Esophagus squamous epithelium (tissue), 5 donors: ENCODE results near the gene ROBO3. TPM values are rescaled to one million over a fixed set of nuclear protein-coding genes. Genes with fewer than 3 reads are reported as not detected.

ENCODE experiments used
- DNase-seq: peaks from one replicate; lab custom pipeline; 2025; lab: John Stamatoyannopoulos, UW
- H3K27ac ChIP-seq, 4 donors: fragments of 200-600 bp; sonication (generic); one replicate each; pipeline ENCODE4 v1.5.1; 2016 to 2019; ENCODE audit warnings: mild to moderate bottlenecking in 1 of 4
- H3K27me3 ChIP-seq, 4 donors: fragments of 200-600 bp; sonication (generic); 1 replicate in 3 of 4; 2 replicates in 1 of 4; pipeline versions ENCODE4 v1.5.1 to v1.6.0; 2017 to 2021; ENCODE audit warnings: antibody characterized with exemption in 1 of 4
- H3K36me3 ChIP-seq, 3 donors: fragments of 200-600 bp; sonication (generic); one replicate each; pipeline ENCODE4 v1.5.1; 2016 to 2019
- H3K4me1 ChIP-seq, 3 donors: fragments of 200-600 bp; sonication (generic); one replicate each; pipeline ENCODE4 v1.5.1; 2017 to 2019
- H3K4me3 ChIP-seq, 4 donors: fragments of 200-600 bp; sonication (generic); 1 replicate in 3 of 4; 2 replicates in 1 of 4; pipeline ENCODE4 v1.5.1; 2016 to 2019; ENCODE audit warnings: mild to moderate bottlenecking in 2 of 4, moderate library complexity in 1 of 4
- H3K9me3 ChIP-seq, 3 donors: fragments of 200-600 bp; sonication (generic); one replicate each; pipeline ENCODE4 v1.5.1; 2016 to 2019
- POLR2A ChIP-seq, 4 donors: fragments of 450-650 bp; IDR thresholded peaks; one replicate each; pipeline ENCODE4 v1.6.1; 2017; ENCODE audit warnings: antibody characterized with exemption in 4 of 4, mild to moderate bottlenecking in 4 of 4, moderate library complexity in 3 of 4
- WGBS, 2 donors: methylation state at CpG; one replicate each; pipeline ENCODE4 v1.1.5; 2018; 5-methylcytosine and 5-hydroxymethylcytosine counted together
- intact Hi-C: fragments of 100-400 bp; cut with DNase I; formaldehyde crosslinking; loops from one replicate; pipeline ENCODE4 v1.15.0; 2022
- total RNA-seq, 4 donors: library from RNA; depleted of rRNA; stranded (reverse); fragments of >200 nt; gene quantifications; one replicate each; pipeline ENCODE4 v1.1.0, GENCODE V29; 2016
- TF ChIP-seq, protein P1 (sequence below), 6 experiments: fragments of 450-650 bp in 4 of 6; fragments of 200-600 bp in 2 of 6; sonication (generic) in 2 of 6; IDR thresholded peaks; one replicate each; pipeline ENCODE4 v1.5.1; 2016 to 2019; ENCODE audit warnings: antibody characterized with exemption in 6 of 6, mild to moderate bottlenecking in 4 of 6, moderate library complexity in 4 of 6
- donor health status: DM: yes; HTN: yes; CAD: no.

ROBO3 gene
- total RNA-seq, 4 donors from 2014 or later: 1.8 to 12.4 (median 3.8) TPM

DNA sequence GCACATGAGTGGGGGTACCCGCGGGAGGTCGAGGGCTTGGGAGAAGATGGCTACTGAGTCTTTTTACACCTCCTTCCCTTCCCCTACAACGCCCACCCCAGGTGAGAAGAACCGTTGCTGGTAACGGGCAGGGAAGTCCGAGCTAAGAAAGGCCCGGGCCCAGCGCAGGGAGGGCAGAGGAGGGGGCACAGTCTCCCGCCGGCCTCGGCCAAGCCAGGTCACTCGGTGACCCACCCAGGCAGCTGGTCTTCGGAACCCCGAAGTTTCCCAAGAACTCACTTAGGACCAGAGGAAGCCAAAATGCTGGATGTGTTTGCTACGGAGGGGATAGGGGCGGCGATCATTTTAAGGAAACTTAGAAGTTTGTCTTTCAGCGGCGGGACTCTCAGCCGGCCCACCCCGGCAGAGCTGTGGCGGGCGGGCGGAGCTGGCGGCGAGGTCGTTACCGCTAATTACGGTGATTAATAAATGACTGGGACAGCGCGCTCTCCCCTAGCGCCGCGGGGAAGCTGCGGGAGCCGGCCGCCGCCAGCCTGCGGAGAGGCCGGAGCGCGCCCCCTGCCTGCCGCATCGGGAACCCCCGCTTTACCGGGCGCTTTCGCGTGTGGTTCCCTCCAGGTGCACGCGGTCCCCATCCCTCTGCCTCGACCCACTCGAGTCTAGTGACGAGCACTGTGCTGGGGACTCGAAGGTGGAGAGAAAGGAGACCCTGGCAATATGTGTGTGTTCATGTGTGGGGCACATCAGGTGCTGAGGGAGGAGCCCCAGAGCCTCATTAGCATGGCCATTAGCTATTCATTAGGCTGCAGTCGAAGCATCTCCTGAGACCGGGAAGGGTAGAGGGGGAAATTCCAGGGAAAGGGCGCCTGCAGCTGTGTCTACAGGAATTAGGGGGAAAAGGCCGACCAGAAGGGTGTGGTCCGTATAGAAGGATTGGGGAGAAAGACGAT is 945 bp downstream of the ROBO3 start:
- no peak for DNase-seq
- intact Hi-C loops: no loop called here
- peaks cover 13 to 65% (median 39%) of the 10 kb centered on the region in 3 donors for H3K4me1 ChIP-seq
- H3K36me3 ChIP-seq: no peaks in the 10 kb centered on the region
- H3K27ac ChIP-seq: no peak overlapping the region
- WGBS, 2 donors: 4 to 5% methylated on average over 31 to 33 of the region's 62 CpGs
- H3K4me3 ChIP-seq: peak overlapping the region in 3 of 4 donors; percentile 18 to 56 (median 28)
- H3K27me3 ChIP-seq: peaks cover 25 to 100% (median 58%) of the 10 kb centered on the region in 4 donors
- TF ChIP-seq, protein P1, sequence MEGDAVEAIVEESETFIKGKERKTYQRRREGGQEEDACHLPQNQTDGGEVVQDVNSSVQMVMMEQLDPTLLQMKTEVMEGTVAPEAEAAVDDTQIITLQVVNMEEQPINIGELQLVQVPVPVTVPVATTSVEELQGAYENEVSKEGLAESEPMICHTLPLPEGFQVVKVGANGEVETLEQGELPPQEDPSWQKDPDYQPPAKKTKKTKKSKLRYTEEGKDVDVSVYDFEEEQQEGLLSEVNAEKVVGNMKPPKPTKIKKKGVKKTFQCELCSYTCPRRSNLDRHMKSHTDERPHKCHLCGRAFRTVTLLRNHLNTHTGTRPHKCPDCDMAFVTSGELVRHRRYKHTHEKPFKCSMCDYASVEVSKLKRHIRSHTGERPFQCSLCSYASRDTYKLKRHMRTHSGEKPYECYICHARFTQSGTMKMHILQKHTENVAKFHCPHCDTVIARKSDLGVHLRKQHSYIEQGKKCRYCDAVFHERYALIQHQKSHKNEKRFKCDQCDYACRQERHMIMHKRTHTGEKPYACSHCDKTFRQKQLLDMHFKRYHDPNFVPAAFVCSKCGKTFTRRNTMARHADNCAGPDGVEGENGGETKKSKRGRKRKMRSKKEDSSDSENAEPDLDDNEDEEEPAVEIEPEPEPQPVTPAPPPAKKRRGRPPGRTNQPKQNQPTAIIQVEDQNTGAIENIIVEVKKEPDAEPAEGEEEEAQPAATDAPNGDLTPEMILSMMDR (IDR thresholded peaks at IDR 0.05): peak in 5 of 6 experiments; percentile 56 to 73 (median 59)
- TF ChIP-seq POLR2A (IDR thresholded peaks at IDR 0.05): no peak
- H3K9me3 ChIP-seq: no peaks in the 10 kb centered on the region

DNA sequence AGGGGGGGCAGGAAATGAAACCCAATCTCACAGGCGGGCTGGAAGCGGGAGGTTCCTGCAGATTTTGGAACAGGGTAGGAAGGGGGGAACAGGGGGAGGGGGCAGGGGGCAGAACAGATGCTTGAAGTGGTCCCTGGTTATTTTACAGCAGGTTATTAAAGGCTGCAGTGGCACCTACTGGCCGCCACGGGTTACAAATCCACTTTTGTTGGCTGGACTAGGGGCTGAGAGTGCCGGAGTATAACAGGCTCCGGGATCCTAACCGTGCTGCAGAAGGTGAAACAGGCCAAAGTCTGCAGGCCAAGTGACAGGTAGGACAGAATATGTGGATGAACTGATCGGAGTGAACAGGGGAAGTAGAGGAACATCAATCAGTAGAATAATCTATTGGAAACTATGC is 2.5 kb downstream of the ROBO3 start:
- intact Hi-C loops: no loop called here

GRCh38 chr11:124868331-124869274 is 3.4 kb downstream of the ROBO3 start:
- intact Hi-C loops: no loop called here
- Histone ChIP-seq H3K9me3 (no peaks in the 10 kb centered on the region), H3K36me3 (no peaks in the 10 kb centered on the region), H3K4me3 (peak overlapping the region in 1 of 4 donors; percentile 16), H3K27me3 (peaks cover 25 to 100% (median 54%) of the 10 kb centered on the region in 4 donors), H3K4me1 (peaks cover 13 to 56% (median 35%) of the 10 kb centered on the region in 3 donors), H3K27ac (no peak overlapping the region)
- TF ChIP-seq POLR2A (IDR thresholded peaks at IDR 0.05): no peak
- TF ChIP-seq, protein P1 (IDR thresholded peaks at IDR 0.05): no peak
- WGBS, 2 donors: 19 to 21% methylated on average over 13 to 19 of the region's 63 CpGs
- no peak for DNase-seq

More for the DNA sequence above, 2.5 kb downstream of the ROBO3 start:
- Histone ChIP-seq H3K27me3 (peaks cover 25 to 100% (median 56%) of the 10 kb centered on the region in 4 donors), H3K36me3 (no peaks in the 10 kb centered on the region), H3K4me1 (peaks cover 13 to 65% (median 39%) of the 10 kb centered on the region in 3 donors), H3K9me3 (no peaks in the 10 kb centered on the region), H3K4me3 (no peak overlapping the region), H3K27ac (no peak overlapping the region)
- DNase-seq: no peak
- no peak for TF ChIP-seq POLR2A (IDR thresholded peaks at IDR 0.05)
- TF ChIP-seq, protein P1 (IDR thresholded peaks at IDR 0.05): peak in 5 of 6 experiments; percentile 24 to 51 (median 33)
- WGBS, 2 donors: 4 to 10% methylated on average over 8 of the region's 8 CpGs

DNA sequence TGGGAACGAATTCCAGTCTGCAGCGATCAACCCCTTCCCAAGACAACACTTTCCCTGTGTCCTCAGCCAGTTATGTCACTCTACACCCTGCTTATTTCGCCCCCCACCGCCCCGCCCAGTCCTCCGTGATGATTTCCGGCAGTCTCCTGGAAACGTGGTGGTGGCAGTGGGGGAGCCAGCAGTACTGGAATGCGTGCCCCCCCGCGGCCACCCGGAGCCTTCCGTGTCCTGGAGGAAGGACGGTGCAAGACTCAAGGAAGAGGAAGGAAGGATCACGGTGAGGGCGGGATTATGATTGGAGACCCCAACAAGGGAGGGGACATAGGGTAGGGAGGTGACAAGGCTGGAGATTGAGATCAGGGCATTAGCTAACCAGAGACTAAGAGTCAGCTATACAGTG is 4.1 kb downstream of the ROBO3 start:
- Histone ChIP-seq H3K27ac (no peak overlapping the region), H3K4me3 (peak overlapping the region in 1 of 4 donors; percentile 16), H3K4me1 (peaks cover 13 to 51% (median 33%) of the 10 kb centered on the region in 3 donors), H3K9me3 (no peaks in the 10 kb centered on the region), H3K27me3 (peaks cover 25 to 100% (median 47%) of the 10 kb centered on the region in 4 donors), H3K36me3 (no peaks in the 10 kb centered on the region)
- 12 to 15% methylated on average over 6 to 7 of the region's 16 CpGs for WGBS, 2 donors
- no peak for TF ChIP-seq POLR2A (IDR thresholded peaks at IDR 0.05)
- TF ChIP-seq, protein P1 (IDR thresholded peaks at IDR 0.05): no peak
- no peak for DNase-seq
- intact Hi-C loops: no loop called here
